Calu3 (cell line): ENCODE data around the gene ADSS1. TPM values are rescaled to one million over a fixed set of nuclear protein-coding genes. Genes with fewer than 3 reads are reported as not detected.
A peak's percentile ranks its signal among the peaks of the same experiment; 100 is the strongest.

Experiments used
- BruUV-seq: library from RNA; stranded (reverse); fragments of 400-500 nt; replicated peaks from 2 replicates; lab custom pipeline; 2021; lab: Mats Ljungman, UMichigan
- CTCF ChIA-PET: fragments of 300-600 bp; sonication (Branson Sonifier 250); formaldehyde crosslinking; loops from one replicate; lab custom pipeline; 2022; ENCODE audit warnings: antibody characterized with exemption; lab: Charles Lee
- DNase-seq: peaks from one replicate; pipeline ENCODE4 v3.0.0; 2022
- H3K27ac Mint-ChIP-seq: one replicate; pipeline ENCODE4 v1.8.0; 2022; ENCODE audit warnings: mixed read lengths; ENCODE audit not compliant: unreplicated experiment
- H3K27me3 Mint-ChIP-seq: one replicate; pipeline ENCODE4 v1.8.0; 2022; ENCODE audit warnings: mixed read lengths; ENCODE audit not compliant: unreplicated experiment
- H3K36me3 Mint-ChIP-seq: one replicate; pipeline ENCODE4 v1.8.0; 2022; ENCODE audit warnings: mild to moderate bottlenecking, moderate library complexity, mixed read lengths; ENCODE audit not compliant: insufficient read depth, unreplicated experiment
- H3K4me1 Mint-ChIP-seq: one replicate; pipeline ENCODE4 v1.8.0; 2022; ENCODE audit warnings: mild to moderate bottlenecking, low read depth, mixed read lengths; ENCODE audit not compliant: unreplicated experiment
- H3K4me3 Mint-ChIP-seq: one replicate; pipeline ENCODE4 v1.8.0; 2022; ENCODE audit warnings: mild to moderate bottlenecking, low read depth, moderate library complexity, mixed read lengths; ENCODE audit not compliant: unreplicated experiment
- H3K9me3 Mint-ChIP-seq: one replicate; pipeline ENCODE4 v1.8.0; 2022; ENCODE audit warnings: low read depth, mixed read lengths; ENCODE audit not compliant: unreplicated experiment
- intact Hi-C: fragments of 100-400 bp; cut with micrococcal nuclease; formaldehyde crosslinking; loops from one replicate; pipeline ENCODE4 v1.10.0; 2022; ENCODE audit not compliant: unreplicated experiment
- total RNA-seq: library from RNA; stranded (reverse); gene quantifications from 2 replicates; pipeline ENCODE4 v1.2.3, GENCODE V29; 2022
- TF ChIP-seq, protein P1 (sequence below): fragments of 200-600 bp; IDR thresholded peaks from one replicate; pipeline ENCODE4 v1.8.0; 2022; ENCODE audit warnings: antibody characterized with exemption; ENCODE audit not compliant: unreplicated experiment

The ADSS1 gene
- total RNA-seq, 1 experiment from 2014 or later, result 8.6 TPM

GRCh38 chr14:104794631-104794992 is 70.6 kb downstream of the ADSS1 start:
- Mint-ChIP-seq H3K27ac (peak overlapping the region; percentile 35), H3K36me3 (peaks cover 30% of the 10 kb centered on the region), H3K4me3 (peak overlapping the region; percentile 81), H3K9me3 (no peaks in the 10 kb centered on the region), H3K4me1 (peaks cover 36% of the 10 kb centered on the region), H3K27me3 (no peaks in the 10 kb centered on the region)
- intact Hi-C loops, result no loop called here
- DNase-seq, result peak; percentile 32
- TF ChIP-seq, protein P1, sequence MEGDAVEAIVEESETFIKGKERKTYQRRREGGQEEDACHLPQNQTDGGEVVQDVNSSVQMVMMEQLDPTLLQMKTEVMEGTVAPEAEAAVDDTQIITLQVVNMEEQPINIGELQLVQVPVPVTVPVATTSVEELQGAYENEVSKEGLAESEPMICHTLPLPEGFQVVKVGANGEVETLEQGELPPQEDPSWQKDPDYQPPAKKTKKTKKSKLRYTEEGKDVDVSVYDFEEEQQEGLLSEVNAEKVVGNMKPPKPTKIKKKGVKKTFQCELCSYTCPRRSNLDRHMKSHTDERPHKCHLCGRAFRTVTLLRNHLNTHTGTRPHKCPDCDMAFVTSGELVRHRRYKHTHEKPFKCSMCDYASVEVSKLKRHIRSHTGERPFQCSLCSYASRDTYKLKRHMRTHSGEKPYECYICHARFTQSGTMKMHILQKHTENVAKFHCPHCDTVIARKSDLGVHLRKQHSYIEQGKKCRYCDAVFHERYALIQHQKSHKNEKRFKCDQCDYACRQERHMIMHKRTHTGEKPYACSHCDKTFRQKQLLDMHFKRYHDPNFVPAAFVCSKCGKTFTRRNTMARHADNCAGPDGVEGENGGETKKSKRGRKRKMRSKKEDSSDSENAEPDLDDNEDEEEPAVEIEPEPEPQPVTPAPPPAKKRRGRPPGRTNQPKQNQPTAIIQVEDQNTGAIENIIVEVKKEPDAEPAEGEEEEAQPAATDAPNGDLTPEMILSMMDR, result no peak
- no TSS peak for BruUV-seq
- CTCF ChIA-PET, result interaction anchor here (1.8 kb wide), 1 partner anchor 26 kb away, joined by 6 read pairs; no protein-coding TSS in a partner anchor

DNA sequence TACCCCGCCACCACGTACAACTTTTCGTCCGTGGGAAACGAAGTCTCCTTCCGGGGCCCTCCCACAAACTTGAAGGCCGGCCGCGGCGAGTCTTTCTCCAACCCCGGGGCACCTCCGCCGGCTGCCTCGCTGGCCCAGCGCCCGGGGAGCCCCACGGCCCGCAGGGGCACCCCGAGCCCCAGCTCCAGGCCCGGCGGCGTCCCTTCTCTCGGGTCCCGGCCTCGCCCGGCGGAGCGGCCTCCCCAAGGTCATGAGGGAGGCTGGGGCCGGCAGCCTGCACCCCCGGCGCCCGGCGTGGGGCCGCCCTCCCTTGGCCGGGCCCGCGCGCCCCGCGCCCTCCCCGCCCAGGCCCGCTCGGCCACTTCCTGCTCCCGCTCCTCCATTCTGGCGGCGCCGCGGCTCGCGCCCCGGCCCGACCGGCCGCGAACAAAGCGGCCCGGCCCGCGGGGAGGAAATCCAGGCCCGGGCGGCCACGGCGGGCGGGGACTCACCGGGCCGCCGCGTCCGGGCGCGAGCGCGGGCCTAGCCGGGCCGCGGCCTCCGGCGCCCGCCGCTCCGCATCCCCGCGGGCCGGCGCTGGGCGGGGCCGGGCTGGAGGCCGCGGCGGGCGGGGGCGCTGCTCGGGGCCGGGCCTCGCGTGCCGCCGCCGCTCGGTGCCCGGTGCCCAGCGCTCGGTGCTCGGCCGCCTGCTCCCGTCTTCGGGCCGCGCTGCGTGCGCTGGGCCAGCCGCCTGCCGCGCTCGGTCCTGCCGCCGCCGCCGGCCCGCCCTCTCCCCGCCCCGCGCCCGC is 71.2 kb downstream of the ADSS1 start, which contains the start of gene AKT1:
TSS of gene AKT1 (minus strand) at position 756 of the 788 bp plus-strand sequence. CDS start 3,105 bp downstream, outside the sequence.
- H3K4me3 Mint-ChIP-seq, result peak within 1 kb of the TSS; percentile 81
- BruUV-seq, result no TSS peak
- TF ChIP-seq, protein P1, result no peak
- H3K36me3 Mint-ChIP-seq, result peaks cover 30% of the 10 kb centered on the region
- H3K27me3 Mint-ChIP-seq, result no peaks in the 10 kb centered on the region
- peak within 1 kb of the TSS; percentile 35 for H3K27ac Mint-ChIP-seq
- peaks cover 40% of the 10 kb centered on the region for H3K4me1 Mint-ChIP-seq
- CTCF ChIA-PET, result interaction anchor here (1.8 kb wide), 1 partner anchor 27 kb away, joined by 6 read pairs; no protein-coding TSS in a partner anchor
- intact Hi-C loops, result no loop called here
- no peak for DNase-seq
- H3K9me3 Mint-ChIP-seq, result no peaks in the 10 kb centered on the region

GRCh38 chr14:104795781-104796686 is 72.0 kb downstream of the ADSS1 start:
- Mint-ChIP-seq H3K27me3 (no peaks in the 10 kb centered on the region), H3K4me3 (peak overlapping the region; percentile 81), H3K4me1 (peaks cover 40% of the 10 kb centered on the region), H3K9me3 (no peaks in the 10 kb centered on the region), H3K36me3 (peaks cover 33% of the 10 kb centered on the region), H3K27ac (no peak overlapping the region)
- intact Hi-C loops, result no loop called here
- TF ChIP-seq, protein P1, result no peak
- CTCF ChIA-PET, result no interaction called here
- BruUV-seq, result no TSS peak
- DNase-seq, result peak; percentile 70

GRCh38 chr14:104796687-104797081 is 72.7 kb downstream of the ADSS1 start:
- no TSS peak for BruUV-seq
- Mint-ChIP-seq H3K27ac (no peak overlapping the region), H3K9me3 (no peaks in the 10 kb centered on the region), H3K4me1 (peaks cover 40% of the 10 kb centered on the region), H3K36me3 (peaks cover 34% of the 10 kb centered on the region), H3K4me3 (peak overlapping the region; percentile 81), H3K27me3 (no peaks in the 10 kb centered on the region)
- TF ChIP-seq, protein P1, result no peak
- intact Hi-C loops, result no loop called here
- no peak for DNase-seq
- CTCF ChIA-PET, result no interaction called here
